Large intestine (tissue), 3 donors: ENCODE data around the gene UBL4B. TPM values are rescaled to one million over a fixed set of nuclear protein-coding genes. Genes with fewer than 3 reads are reported as not detected.
A peak's percentile ranks its signal among the peaks of the same experiment; 100 is the strongest.
"Not testable (repeated sequence)": the region's sequence is repeated elsewhere in the genome, so short reads cannot be mapped to it uniquely, and the experiment has no call there.

ENCODE experiments used
- DNase-seq, 2 donors: peaks; one replicate each; pipeline versions ENCODE4 v3.0.0 to v3.0.0-alpha.2; 2013
- H3K27ac ChIP-seq: one replicate; pipeline ENCODE4 v1.5.1; 2013; ENCODE audit warnings: low read length
- H3K27me3 ChIP-seq: 2 replicates; pipeline ENCODE4 v1.6.1; 2013; ENCODE audit warnings: low read length; ENCODE audit not compliant: control insufficient read depth, insufficient read depth
- H3K36me3 ChIP-seq: 2 replicates; pipeline ENCODE4 v1.6.1; 2013; ENCODE audit warnings: low read length; ENCODE audit not compliant: control insufficient read depth, insufficient read depth
- H3K4me1 ChIP-seq: one replicate; pipeline ENCODE4 v1.6.1; 2013; ENCODE audit warnings: low read length; ENCODE audit not compliant: control insufficient read depth, insufficient read depth
- H3K4me3 ChIP-seq: one replicate; pipeline ENCODE4 v1.5.1; 2013; ENCODE audit warnings: low read length
- H3K9me3 ChIP-seq: one replicate; pipeline ENCODE4 v1.6.1; 2013; ENCODE audit warnings: mild to moderate bottlenecking, low read depth, low read length, moderate library complexity; ENCODE audit not compliant: control insufficient read depth
- WGBS: methylation state at CpG from one replicate; pipeline ENCODE4 v1.1.5; 2013; ENCODE audit warnings: low lambda C conversion rate; ENCODE audit not compliant: insufficient coverage; 5-methylcytosine and 5-hydroxymethylcytosine counted together
- polyA plus RNA-seq: library from polyadenylated mRNA; unstranded; fragments of 120-200 nt; gene quantifications from one replicate; pipeline ENCODE4 v1.2.1, GENCODE V29; 2013

UBL4B gene
- polyA plus RNA-seq, 1 donor: not detected

GRCh38 chr1:110070282-110070669 is 42.0 kb upstream of the UBL4B start:
- Histone ChIP-seq H3K9me3 (peaks cover 21% of the 10 kb centered on the region), H3K27me3 (peaks cover 86% of the 10 kb centered on the region), H3K4me3 (no peak overlapping the region), H3K4me1 (peaks cover 5% of the 10 kb centered on the region), H3K27ac (no peak overlapping the region), H3K36me3 (no peaks in the 10 kb centered on the region)
- no CpG with 5 or more reads among the region's 52 CpGs for WGBS
- DNase-seq: no peak

- Histone ChIP-seq H3K4me3 (no peak within 1 kb of the TSS), H3K36me3 (no peaks in the 10 kb centered on the region), H3K4me1 (peaks cover 5% of the 10 kb centered on the region), H3K27ac (no peak within 1 kb of the TSS), H3K9me3 (peaks cover 21% of the 10 kb centered on the region), H3K27me3 (peaks cover 85% of the 10 kb centered on the region)
- no peak for DNase-seq
- WGBS: no CpG with 5 or more reads among the region's 27 CpGs
Observed at GRCh38 chr1:110070671-110071242, 41.5 kb upstream of the UBL4B start, which contains the start of gene ALX3. TSS of gene ALX3 (minus strand) at chr1:110070672. CDS start at chr1:110070612, 60 bp downstream.

- H3K9me3 ChIP-seq: peaks cover 9% of the 10 kb centered on the region
- no peak overlapping the region for H3K27ac ChIP-seq
- H3K4me1 ChIP-seq: no peaks in the 10 kb centered on the region
- H3K27me3 ChIP-seq: peaks cover 73% of the 10 kb centered on the region
- no peaks in the 10 kb centered on the region for H3K36me3 ChIP-seq
- WGBS: no CpG with 5 or more reads among the region's 4 CpGs
- no peak for DNase-seq
- no peak overlapping the region for H3K4me3 ChIP-seq
Observed at GRCh38 chr1:110074166-110074565, 38.1 kb upstream of the UBL4B start.

- no peak for DNase-seq
- Histone ChIP-seq H3K4me1 (no peaks in the 10 kb centered on the region), H3K36me3 (no peaks in the 10 kb centered on the region), H3K27me3 (peaks cover 58% of the 10 kb centered on the region), H3K9me3 (no peaks in the 10 kb centered on the region), H3K27ac (no peak overlapping the region), H3K4me3 (no peak overlapping the region)
- 67% methylated on average over 1 of the region's 3 CpGs for WGBS
Observed at GRCh38 chr1:110076789-110077500, 35.3 kb upstream of the UBL4B start.

GRCh38 chr1:110079995-110080394 is 32.2 kb upstream of the UBL4B start:
- H3K9me3 ChIP-seq, DNase-seq, H3K4me1 ChIP-seq, H3K4me3 ChIP-seq, H3K27ac ChIP-seq, H3K36me3 ChIP-seq: not testable (repeated sequence)
- WGBS: no CpG with 5 or more reads among the region's 2 CpGs
- peaks cover 65% of the 10 kb centered on the region for H3K27me3 ChIP-seq

GRCh38 chr1:110081061-110081460 is 31.2 kb upstream of the UBL4B start:
- Histone ChIP-seq H3K36me3 (no peaks in the 10 kb centered on the region), H3K4me3 (no peak overlapping the region), H3K27ac (no peak overlapping the region), H3K9me3 (peaks cover 8% of the 10 kb centered on the region), H3K27me3 (peaks cover 68% of the 10 kb centered on the region), H3K4me1 (peaks cover 8% of the 10 kb centered on the region)
- WGBS: no CpG with 5 or more reads among the region's 5 CpGs
- no peak for DNase-seq

- Histone ChIP-seq H3K4me1 (peaks cover 8% of the 10 kb centered on the region), H3K4me3 (no peak overlapping the region), H3K27ac (no peak overlapping the region), H3K27me3 (peaks cover 69% of the 10 kb centered on the region), H3K36me3 (no peaks in the 10 kb centered on the region), H3K9me3 (peaks cover 8% of the 10 kb centered on the region)
- no CpG with 5 or more reads among the region's 5 CpGs for WGBS
- no peak for DNase-seq
Observed at GRCh38 chr1:110082477-110082876, 29.8 kb upstream of the UBL4B start.

- H3K4me1 ChIP-seq: peaks cover 8% of the 10 kb centered on the region
- H3K27me3 ChIP-seq: peaks cover 71% of the 10 kb centered on the region
- 0% methylated on average over 4 of the region's 15 CpGs for WGBS
- no peaks in the 10 kb centered on the region for H3K36me3 ChIP-seq
- peaks cover 8% of the 10 kb centered on the region for H3K9me3 ChIP-seq
- no peak overlapping the region for H3K27ac ChIP-seq
- DNase-seq: peak in 1 of 2 donors; percentile 14
- no peak overlapping the region for H3K4me3 ChIP-seq
Observed at GRCh38 chr1:110083061-110083865, 29.0 kb upstream of the UBL4B start.

GRCh38 chr1:110083866-110084226 is 28.4 kb upstream of the UBL4B start:
- H3K27me3 ChIP-seq: peaks cover 77% of the 10 kb centered on the region
- no CpG with 5 or more reads among the region's 37 CpGs for WGBS
- peaks cover 8% of the 10 kb centered on the region for H3K9me3 ChIP-seq
- peak overlapping the region; percentile 32 for H3K4me3 ChIP-seq
- no peak for DNase-seq
- H3K27ac ChIP-seq: no peak overlapping the region
- H3K4me1 ChIP-seq: peaks cover 8% of the 10 kb centered on the region
- no peaks in the 10 kb centered on the region for H3K36me3 ChIP-seq

- no CpG with 5 or more reads among the region's 72 CpGs for WGBS
- H3K27me3 ChIP-seq: peaks cover 82% of the 10 kb centered on the region
- H3K4me3 ChIP-seq: peak overlapping the region; percentile 32
- no peaks in the 10 kb centered on the region for H3K36me3 ChIP-seq
- DNase-seq: peak; percentile 56 to 81
- peaks cover 8% of the 10 kb centered on the region for H3K9me3 ChIP-seq
- H3K27ac ChIP-seq: no peak overlapping the region
- H3K4me1 ChIP-seq: peaks cover 8% of the 10 kb centered on the region
Observed at GRCh38 chr1:110084227-110085078, 27.8 kb upstream of the UBL4B start.
